Measurements from ENCODE around the gene SELENOP. TPM values are rescaled to one million over a fixed set of nuclear protein-coding genes. Genes with fewer than 3 reads are reported as not detected.

SELENOP gene
- total and polyA plus RNA-seq, 2 experiments from 2014 or later, result 11.0 to 12.3 TPM

Other genes with a start within 250 kb of the SELENOP start
- gene CCDC152, start 55.1 kb downstream of the SELENOP start, total RNA-seq (2014; rRNA removed; shearing (Covaris generic)), result 13.9 and 16.2 TPM in 2 replicates
- gene CCDC152, start 55.1 kb downstream of the SELENOP start, polyA plus RNA-seq (2016; fragmentation: Nextera tagmentation; extraction: Ambion mirVana), result 75.9 and 76.8 TPM in 2 replicates
- gene ANXA2R, start 228.4 kb upstream of the SELENOP start, total RNA-seq (2014; rRNA removed; shearing (Covaris generic)), result 0.21 TPM in 1 of 2 replicates, not detected in the other
- gene ANXA2R, start 228.4 kb upstream of the SELENOP start, polyA plus RNA-seq (2016; fragmentation: Nextera tagmentation; extraction: Ambion mirVana), result not detected in 2 replicates